ENCODE results near the gene JAK2. TPM values are rescaled to one million over a fixed set of nuclear protein-coding genes. Genes with fewer than 3 reads are reported as not detected.
"Not testable (repeated sequence)": the region's sequence is repeated elsewhere in the genome, so short reads cannot be mapped to it uniquely, and the experiment has no call there.

Gene JAK2
- total RNA-seq = 7.7 and 8.7 TPM in 2 replicates

DNA sequence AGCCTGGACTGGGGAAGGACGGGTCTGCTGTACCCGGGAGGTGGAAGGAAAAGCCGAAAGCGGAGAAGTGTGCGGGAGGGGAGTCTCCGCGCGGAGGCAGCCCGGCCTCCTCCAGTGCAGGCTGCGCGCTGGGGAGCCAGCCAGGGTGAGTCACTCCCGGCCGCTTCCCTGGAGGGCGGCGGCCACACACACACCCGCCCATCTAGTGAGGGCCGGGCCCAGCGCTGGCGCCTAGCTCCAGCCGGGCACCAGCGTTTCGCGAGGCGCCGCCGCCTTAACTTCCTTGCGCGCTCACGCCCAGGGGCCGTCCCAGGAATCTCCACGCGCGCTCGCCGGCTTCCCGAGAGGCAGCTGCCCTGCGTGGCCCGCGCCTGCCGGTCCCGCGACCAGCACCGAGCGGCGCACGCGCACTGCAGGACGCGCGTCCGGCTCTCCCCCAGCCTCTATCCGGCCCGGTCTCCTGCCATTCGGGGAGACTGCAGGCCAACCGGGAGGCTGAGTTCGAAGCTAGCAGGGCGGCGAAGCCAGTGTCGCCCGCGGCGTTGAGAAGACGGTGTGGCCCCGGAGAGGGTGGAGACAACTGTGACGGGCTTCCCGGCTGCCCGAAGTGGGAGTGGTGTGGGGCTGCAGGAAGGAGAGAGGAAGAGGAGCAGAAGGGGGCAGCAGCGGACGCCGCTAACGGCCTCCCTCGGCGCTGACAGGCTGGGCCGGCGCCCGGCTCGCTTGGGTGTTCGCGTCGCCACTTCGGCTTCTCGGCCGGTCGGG, at the start of gene JAK2:
JAK2 (plus strand) TSS at position 652 of the 765 bp plus-strand sequence. CDS start 36,716 bp downstream, outside the sequence.
- no peak for DNase-seq (ENCODE audit: extremely low read depth, low read depth, low spot score)

- DNase-seq (ENCODE audit: extremely low read depth, low read depth, low spot score) = no peak
These were observed 48.8 kb upstream of the JAK2 start for GRCh38 chr9:4936277-4936676.

GRCh38 chr9:4936823-4937222, 48.2 kb upstream of the JAK2 start:
- DNase-seq (ENCODE audit: extremely low read depth, low read depth, low spot score) = no peak

DNA sequence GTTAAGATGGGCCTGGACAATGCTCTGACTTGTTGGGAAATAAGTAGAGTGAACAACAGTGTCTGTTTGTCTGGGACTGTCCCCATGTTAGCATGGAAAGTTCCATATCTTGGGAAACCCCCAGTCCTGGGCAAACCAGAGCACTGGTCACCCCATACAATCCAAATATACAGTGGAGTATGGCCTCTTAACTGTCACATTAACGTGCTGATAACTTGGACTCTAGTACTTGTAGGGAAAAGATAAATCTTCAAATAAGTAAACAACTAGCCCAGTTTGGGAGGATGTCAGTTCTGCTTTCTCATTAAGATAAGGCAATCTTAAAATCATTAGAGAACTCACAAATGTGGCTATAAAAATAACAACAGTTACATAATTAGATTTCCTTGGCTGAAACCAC, 47.6 kb upstream of the JAK2 start:
- DNase-seq (ENCODE audit: extremely low read depth, low read depth, low spot score) = no peak

DNA sequence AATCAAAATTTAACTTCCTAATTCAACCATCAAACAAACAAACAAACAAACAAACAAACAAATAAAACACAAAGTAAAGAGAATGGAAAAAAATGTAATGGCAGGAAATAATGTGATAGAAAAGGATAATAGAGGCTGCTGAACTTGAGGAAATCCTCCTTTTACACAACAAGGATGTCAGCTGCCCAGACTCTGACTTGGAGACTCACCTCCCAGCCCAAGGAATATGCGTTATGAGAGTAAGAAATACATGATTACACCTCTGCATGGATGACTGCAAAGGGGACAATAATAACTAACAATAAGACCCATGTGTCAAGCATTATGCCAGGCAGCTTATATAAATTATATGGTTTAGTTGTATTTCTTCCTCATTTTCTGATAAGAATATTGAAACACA, 46.6 kb upstream of the JAK2 start:
- DNase-seq (ENCODE audit: extremely low read depth, low read depth, low spot score) = no peak

GRCh38 chr9:4939118-4939561, 45.9 kb upstream of the JAK2 start:
- DNase-seq (ENCODE audit: extremely low read depth, low read depth, low spot score) = no peak

DNA sequence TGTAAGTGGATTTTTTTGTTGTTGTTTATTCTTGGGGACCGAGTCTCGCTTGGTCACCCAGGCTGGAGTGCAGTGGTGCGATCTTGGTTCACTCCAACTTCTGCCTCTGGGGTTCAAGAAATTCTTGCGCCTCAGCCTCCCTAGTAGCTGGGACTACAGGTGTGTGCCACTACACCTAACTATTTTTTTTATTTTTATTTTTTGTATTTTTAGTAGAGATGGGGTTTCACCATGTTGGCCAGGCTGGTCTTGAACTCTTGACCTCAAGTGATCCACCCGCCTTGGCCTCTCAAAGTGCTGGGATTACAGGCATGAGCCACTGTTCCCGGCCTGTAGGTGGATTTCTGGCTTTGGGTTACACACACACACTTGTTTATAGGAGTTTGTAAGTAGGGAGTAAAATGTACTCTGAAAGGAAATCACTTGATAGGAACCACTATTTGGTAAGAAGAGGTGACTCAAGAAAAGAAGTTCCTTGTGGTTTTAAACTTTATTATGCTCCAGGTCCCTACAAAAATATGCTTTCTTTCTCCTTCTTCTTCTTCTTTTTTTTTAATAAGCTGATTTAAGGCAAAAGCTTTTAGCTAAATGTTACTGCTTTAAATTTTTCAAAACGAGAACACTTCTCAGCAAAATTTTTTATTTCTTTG, 42.9 kb upstream of the JAK2 start:
- DNase-seq (ENCODE audit: extremely low read depth, low read depth, low spot score) = not testable (repeated sequence)

DNA sequence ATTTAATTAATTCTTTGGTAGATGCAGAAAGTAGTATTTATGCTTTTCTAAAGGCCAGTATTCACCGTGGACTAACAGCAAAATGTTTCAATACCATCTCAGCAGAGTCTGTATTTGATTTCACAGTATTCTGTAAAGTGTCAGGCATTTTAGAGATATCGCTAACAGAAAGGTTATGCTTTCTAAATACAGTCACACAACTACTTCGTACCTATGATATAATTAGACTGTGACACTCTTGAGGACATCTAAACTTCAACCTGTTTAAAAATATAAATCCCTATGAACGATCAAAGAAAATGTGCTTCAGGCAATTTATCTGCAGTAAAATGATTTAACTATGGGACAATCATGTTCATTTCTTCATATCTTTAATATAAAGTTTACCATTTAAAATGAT, 41.7 kb upstream of the JAK2 start:
- DNase-seq (ENCODE audit: extremely low read depth, low read depth, low spot score) = no peak

GRCh38 chr9:4944431-4945211, 40.5 kb upstream of the JAK2 start:
- not testable (repeated sequence) for DNase-seq (ENCODE audit: extremely low read depth, low read depth, low spot score)

- no peak for DNase-seq (ENCODE audit: extremely low read depth, low read depth, low spot score)
These were observed 38.1 kb upstream of the JAK2 start for GRCh38 chr9:4946937-4947336.

DNA sequence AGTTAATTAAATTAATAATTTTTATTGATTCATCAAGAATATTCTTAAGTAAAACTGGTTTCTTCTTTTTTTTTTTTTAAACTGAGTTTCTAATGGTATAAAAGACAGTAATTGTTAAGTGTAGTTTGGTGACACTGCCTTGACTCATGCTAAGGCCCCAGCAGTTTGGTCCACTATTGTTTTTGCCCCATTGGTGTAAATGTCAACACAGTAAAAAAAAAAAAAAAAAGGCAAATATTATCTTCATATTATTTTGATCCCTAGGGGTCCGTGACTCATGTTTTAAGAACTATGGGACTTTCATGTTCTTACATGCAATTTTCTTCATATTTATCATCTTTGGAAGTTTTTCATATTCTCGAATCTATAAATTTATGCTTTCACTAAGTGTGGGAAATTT, 29.2 kb upstream of the JAK2 start:
- DNase-seq (ENCODE audit: extremely low read depth, low read depth, low spot score) = no peak

- DNase-seq (ENCODE audit: extremely low read depth, low read depth, low spot score) = no peak
These were observed 26.0 kb upstream of the JAK2 start for GRCh38 chr9:4959031-4959430.

DNA sequence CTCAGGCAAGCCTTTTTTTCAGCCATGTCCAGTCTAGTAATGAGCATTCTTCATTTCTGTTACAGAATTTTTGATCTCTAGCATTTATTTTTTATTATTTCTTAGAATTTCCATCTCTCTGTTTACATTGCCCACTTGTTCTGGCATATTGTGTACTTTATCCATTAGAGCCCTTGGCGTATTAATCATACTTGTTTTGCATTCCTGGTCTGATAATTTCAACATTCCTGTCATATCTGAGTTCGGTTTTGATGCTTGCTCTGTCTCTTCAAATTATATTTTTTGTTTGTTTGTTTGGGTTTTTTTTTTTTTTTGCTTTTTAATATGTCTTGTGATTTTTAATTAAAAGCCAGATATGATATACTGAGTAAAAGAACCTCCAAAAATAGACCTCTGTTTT, 23.0 kb upstream of the JAK2 start:
- no peak for DNase-seq (ENCODE audit: extremely low read depth, low read depth, low spot score)

GRCh38 chr9:4964540-4964939, 20.5 kb upstream of the JAK2 start:
- DNase-seq (ENCODE audit: extremely low read depth, low read depth, low spot score) = no peak

DNA sequence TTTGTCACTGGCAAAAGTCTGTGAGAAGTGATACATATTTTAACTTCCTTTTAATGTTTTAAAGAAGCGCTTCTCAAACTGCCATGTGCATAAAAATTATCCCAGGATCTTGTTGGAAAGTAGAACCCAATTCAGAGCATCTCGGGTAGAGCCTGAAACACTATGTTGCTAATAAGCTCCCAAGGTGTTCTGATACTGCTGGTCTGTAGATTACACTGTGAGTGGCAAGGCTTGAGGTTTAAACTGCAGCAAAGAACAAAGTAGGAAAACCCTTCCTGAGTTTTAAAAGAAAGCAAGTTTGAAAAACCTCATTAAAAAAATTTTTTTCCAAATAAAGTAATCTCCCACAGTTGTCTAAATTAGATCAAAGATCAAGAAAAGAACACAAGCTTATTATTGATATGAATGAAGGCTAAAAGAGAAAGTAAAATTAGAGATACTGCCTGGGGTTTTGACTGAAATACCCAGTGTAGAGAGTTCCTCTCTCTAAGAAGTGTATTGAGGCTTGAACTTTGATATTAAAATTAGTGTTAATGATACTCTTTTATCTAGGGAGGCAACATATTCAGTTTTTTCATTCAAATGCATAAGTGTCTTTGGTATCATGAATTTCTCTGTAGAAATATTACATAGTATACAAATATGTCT, 19.8 kb upstream of the JAK2 start:
- DNase-seq (ENCODE audit: extremely low read depth, low read depth, low spot score) = no peak

- no peak for DNase-seq (ENCODE audit: extremely low read depth, low read depth, low spot score)
These were observed 17.5 kb upstream of the JAK2 start for GRCh38 chr9:4967523-4967922.

DNA sequence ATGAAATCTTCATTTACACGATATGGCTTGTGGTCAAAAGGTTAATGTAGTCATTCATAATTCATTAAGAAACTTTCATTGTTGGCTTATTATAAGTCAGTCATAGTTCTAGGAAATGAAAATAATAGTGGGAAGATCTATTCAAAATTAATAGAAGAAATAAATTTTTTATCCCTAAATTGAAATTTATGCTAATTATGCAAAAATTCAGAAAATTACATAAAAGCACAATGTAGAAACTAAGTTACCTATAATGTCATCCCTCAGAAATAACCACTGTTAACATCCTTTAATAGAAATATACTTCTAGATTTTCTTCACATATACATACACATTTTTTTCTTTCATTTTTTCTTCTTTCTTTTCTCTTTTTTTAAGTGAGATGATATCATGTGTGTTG, 15.9 kb upstream of the JAK2 start:
- DNase-seq (ENCODE audit: extremely low read depth, low read depth, low spot score) = no peak

- DNase-seq (ENCODE audit: extremely low read depth, low read depth, low spot score) = no peak
These were observed 14.0 kb upstream of the JAK2 start for GRCh38 chr9:4970970-4971641.

- no peak for DNase-seq (ENCODE audit: extremely low read depth, low read depth, low spot score)
These were observed 11.8 kb upstream of the JAK2 start for GRCh38 chr9:4973246-4973645.

DNA sequence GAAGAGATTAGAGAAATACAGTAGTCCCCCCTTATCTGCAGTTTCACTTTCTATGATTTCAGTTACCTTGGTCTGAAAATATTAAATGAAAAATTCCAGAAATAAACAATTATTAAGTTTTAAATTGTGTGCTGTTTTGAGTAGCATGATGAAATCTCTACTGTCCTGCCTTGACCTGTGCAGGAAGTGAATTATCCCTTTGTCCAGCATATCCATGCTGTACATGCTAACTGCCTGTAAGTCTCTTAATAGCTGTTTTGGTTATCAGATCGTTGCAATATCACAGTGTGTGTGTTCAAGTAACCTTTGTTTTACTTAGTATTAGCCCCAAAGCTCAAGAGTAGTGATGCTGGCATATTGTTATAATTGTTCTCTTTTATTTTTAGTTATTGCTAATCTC, 11.2 kb upstream of the JAK2 start:
- no peak for DNase-seq (ENCODE audit: extremely low read depth, low read depth, low spot score)

DNA sequence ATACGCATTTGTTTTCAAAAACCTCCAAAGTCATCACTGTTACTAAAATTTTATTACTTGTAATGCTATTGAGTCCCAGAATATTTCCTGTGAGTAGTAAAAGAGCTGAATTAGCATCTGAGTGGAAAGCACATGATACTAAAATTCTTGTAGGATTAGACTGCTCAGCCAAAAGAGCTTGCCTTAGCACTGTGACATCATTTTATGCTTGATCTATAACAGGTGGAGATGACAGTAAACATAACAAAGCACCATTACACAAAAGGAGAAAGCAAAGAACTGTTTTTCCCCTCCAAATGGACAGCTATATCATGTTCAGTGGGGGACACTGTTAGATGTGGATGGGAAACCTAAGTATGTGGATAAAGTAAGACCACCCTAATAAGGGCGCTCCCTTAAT, 5.8 kb upstream of the JAK2 start:
- no peak for DNase-seq (ENCODE audit: extremely low read depth, low read depth, low spot score)

Measured in glomerular endothelial cell (primary cell).